Testis (tissue), 3 donors: ENCODE results near the gene TRIM9. TPM values are rescaled to one million over a fixed set of nuclear protein-coding genes. Genes with fewer than 3 reads are reported as not detected.

ENCODE experiments used
- DNase-seq: peaks from one replicate; pipeline ENCODE4 v3.0.0-alpha.2; 2019
- H3K27ac ChIP-seq, 2 donors: fragments of 200-600 bp; sonication (generic); one replicate each; pipeline ENCODE4 v1.5.1; 2019
- H3K27me3 ChIP-seq: fragments of 200-600 bp; sonication (generic); one replicate; pipeline ENCODE4 v1.5.1; 2019
- H3K36me3 ChIP-seq: fragments of 200-600 bp; sonication (generic); one replicate; pipeline ENCODE4 v1.5.1; 2017; ENCODE audit warnings: low read depth; ENCODE audit errors: missing control alignments
- H3K4me1 ChIP-seq: fragments of 200-600 bp; sonication (generic); one replicate; pipeline ENCODE4 v1.5.1; 2019
- H3K4me3 ChIP-seq, 2 donors: fragments of 200-600 bp; sonication (generic); one replicate each; pipeline ENCODE4 v1.5.1; 2017 to 2019
- H3K9me3 ChIP-seq: fragments of 200-600 bp; sonication (generic); one replicate; pipeline ENCODE4 v1.5.1; 2017
- CTCF ChIP-seq, 3 experiments: fragments of 450-650 bp in 2 of 3; fragments of 200-600 bp in 1 of 3; sonication (generic) in 1 of 3; IDR thresholded peaks; one replicate each; pipeline ENCODE4 v1.5.1; 2016 to 2019; ENCODE audit warnings: antibody characterized with exemption in 3 of 3, mild to moderate bottlenecking in 2 of 3, moderate library complexity in 1 of 3
- POLR2A ChIP-seq: fragments of 450-650 bp; IDR thresholded peaks from one replicate; pipeline ENCODE4 v1.6.1; 2017; ENCODE audit warnings: antibody characterized with exemption, mild to moderate bottlenecking, moderate library complexity
- WGBS, 2 donors: methylation state at CpG; one replicate each; pipeline ENCODE4 v1.1.5; 2018; 5-methylcytosine and 5-hydroxymethylcytosine counted together
- intact Hi-C: fragments of 100-400 bp; cut with DNase I; formaldehyde crosslinking; loops from one replicate; pipeline ENCODE4 v1.15.1; 2023; ENCODE audit warnings: low total_unique reads
- polyA plus RNA-seq: library from polyadenylated mRNA; stranded (reverse); fragments of 350-450 nt; fragmentation: Illumina TruSeq; extraction: RNeasy Lipid Tissue Mini Kit (QIAGEN cat#74804); gene quantifications from one replicate; pipeline ENCODE4 v1.2.3, GENCODE V29; 2014; ENCODE audit warnings: low read depth, low replicate concordance; ENCODE audit not compliant: insufficient read depth
- total RNA-seq, 2 donors: library from RNA; depleted of rRNA; stranded (reverse); fragments of >200 nt; gene quantifications; one replicate each; pipeline ENCODE4 v1.2.3, GENCODE V29; 2016

TRIM9 gene
- total and polyA plus RNA-seq, 3 donors from 2014 or later = 2.1 to 8.5 (median 6.0) TPM

GRCh38 chr14:51041883-51042282 lies 53.0 kb downstream of the TRIM9 start:
- no peaks in the 10 kb centered on the region for H3K9me3 ChIP-seq
- no peaks in the 10 kb centered on the region for H3K27me3 ChIP-seq
- intact Hi-C loops = no loop called here
- H3K27ac ChIP-seq = no peak overlapping the region
- no peaks in the 10 kb centered on the region for H3K36me3 ChIP-seq
- WGBS, 2 donors = 78 to 84% methylated on average over 5 of the region's 5 CpGs
- no peak for TF ChIP-seq POLR2A
- no peak for TF ChIP-seq CTCF (IDR thresholded peaks at IDR 0.05)
- DNase-seq = no peak
- H3K4me3 ChIP-seq = no peak overlapping the region
- no peaks in the 10 kb centered on the region for H3K4me1 ChIP-seq

DNA sequence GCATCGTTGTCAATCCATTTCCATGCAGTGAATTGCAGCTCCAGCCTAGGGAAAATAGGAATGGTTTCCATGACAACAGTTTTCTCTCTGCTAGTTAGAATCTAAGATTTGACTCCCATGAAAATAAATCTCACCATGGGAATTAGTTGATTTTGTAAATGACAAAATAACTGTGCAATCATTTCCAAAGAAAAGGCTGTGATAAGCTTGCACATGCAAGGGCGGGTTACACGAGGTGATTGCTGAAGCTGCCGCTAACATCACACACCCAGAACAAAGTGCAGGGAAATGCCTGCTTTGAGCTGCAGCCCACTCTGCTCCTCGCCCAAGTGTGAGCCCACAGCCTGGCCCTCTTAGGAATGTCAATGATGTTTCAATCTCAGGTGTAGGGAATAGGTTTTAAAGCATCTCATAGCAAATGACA lies 53.8 kb downstream of the TRIM9 start:
- intact Hi-C loops = no loop called here
- 62 to 71% methylated on average over 5 of the region's 5 CpGs for WGBS, 2 donors
- TF ChIP-seq CTCF (IDR thresholded peaks at IDR 0.05) (no peak), POLR2A (no peak)
- H3K4me3 ChIP-seq = no peak overlapping the region
- H3K9me3 ChIP-seq = no peaks in the 10 kb centered on the region
- H3K36me3 ChIP-seq = no peaks in the 10 kb centered on the region
- H3K27ac ChIP-seq = no peak overlapping the region
- DNase-seq = no peak
- H3K4me1 ChIP-seq = no peaks in the 10 kb centered on the region
- no peaks in the 10 kb centered on the region for H3K27me3 ChIP-seq

- Histone ChIP-seq H3K36me3 (no peaks in the 10 kb centered on the region), H3K27ac (no peak overlapping the region), H3K4me3 (no peak overlapping the region), H3K4me1 (no peaks in the 10 kb centered on the region), H3K9me3 (no peaks in the 10 kb centered on the region), H3K27me3 (no peaks in the 10 kb centered on the region)
- WGBS, 2 donors = 89 to 95% methylated on average over 7 of the region's 7 CpGs
- no peak for DNase-seq
- TF ChIP-seq POLR2A (no peak), CTCF (IDR thresholded peaks at IDR 0.05) (no peak)
- intact Hi-C loops = no loop called here
These were observed 55.7 kb downstream of the TRIM9 start for GRCh38 chr14:51039252-51039651.

GRCh38 chr14:51035611-51036192 lies 59.2 kb downstream of the TRIM9 start:
- Histone ChIP-seq H3K4me1 (no peaks in the 10 kb centered on the region), H3K27me3 (no peaks in the 10 kb centered on the region), H3K36me3 (no peaks in the 10 kb centered on the region), H3K4me3 (no peak overlapping the region), H3K9me3 (no peaks in the 10 kb centered on the region), H3K27ac (no peak overlapping the region)
- 78 to 80% methylated on average over 9 of the region's 9 CpGs for whole genome bisulfite sequencing, 2 donors
- DNase-seq = no peak
- no peak for TF ChIP-seq POLR2A
- no peak for TF ChIP-seq CTCF (IDR thresholded peaks at IDR 0.05)
- intact Hi-C loops = no loop called here
